HepG2 (cell line): ENCODE measurements around the gene GFY. TPM values are rescaled to one million over a fixed set of nuclear protein-coding genes. Genes with fewer than 3 reads are reported as not detected.

Source experiments
- ATF3 ChIP-seq: sonication (generic); formaldehyde crosslinking; IDR thresholded peaks from 2 replicates; pipeline ENCODE4 v1.4.0; 2020; ENCODE audit warnings: missing genetic modification reagents
- EEA1 ChIP-seq: sonication (generic); formaldehyde crosslinking; IDR thresholded peaks from 2 replicates; pipeline ENCODE4 v1.5.1; 2020; ENCODE audit warnings: mild to moderate bottlenecking, missing genetic modification reagents, borderline replicate concordance
- KAT7 ChIP-seq: IDR thresholded peaks from 2 replicates; pipeline ENCODE4 v1.6.1; 2018; ENCODE audit warnings: borderline replicate concordance, missing compliant biosample characterization
- MED1 ChIP-seq: sonication (generic); formaldehyde crosslinking; IDR thresholded peaks from 2 replicates; pipeline ENCODE4 v1.4.0; 2020; ENCODE audit warnings: missing genetic modification reagents
- MIER3 ChIP-seq: IDR thresholded peaks from 2 replicates; pipeline ENCODE4 v1.6.1; 2016; ENCODE audit warnings: missing compliant biosample characterization, borderline replicate concordance
- NCOA5 ChIP-seq: sonication (generic); formaldehyde crosslinking; IDR thresholded peaks from 2 replicates; pipeline ENCODE4 v1.4.0; 2020; ENCODE audit warnings: missing genetic modification reagents
- SIN3A ChIP-seq: IDR thresholded peaks from 2 replicates; pipeline ENCODE4 v1.6.1; 2011; ENCODE audit warnings: low read depth, mild to moderate bottlenecking, control low read depth, low read length, borderline replicate concordance
- SIN3B ChIP-seq: fragments of 150-350 bp; IDR thresholded peaks from 2 replicates; pipeline ENCODE4 v1.6.1; 2014; ENCODE audit warnings: low read length
- SP5 ChIP-seq: IDR thresholded peaks from 2 replicates; pipeline ENCODE4 v1.6.1; 2016; ENCODE audit warnings: low read depth, borderline replicate concordance
- TCF7 ChIP-seq: sonication (generic); IDR thresholded peaks from 2 replicates; pipeline ENCODE4 v1.6.1; 2016; ENCODE audit warnings: antibody characterized with exemption, low read depth
- TERF1 ChIP-seq: sonication (generic); formaldehyde crosslinking; IDR thresholded peaks from 2 replicates; pipeline ENCODE4 v1.8.0; 2022; ENCODE audit warnings: mild to moderate bottlenecking, missing genetic modification reagents, moderate library complexity
- XRCC5 ChIP-seq: fragments of 200-400 bp; formaldehyde crosslinking; optimal IDR thresholded peaks from 2 replicates; pipeline ENCODE3; 2017; ENCODE audit warnings: mild to moderate bottlenecking, low read length
- ZBTB25 ChIP-seq: IDR thresholded peaks from 2 replicates; pipeline ENCODE4 v1.6.1; 2018; ENCODE audit warnings: missing genetic modification reagents
- ZFY ChIP-seq: sonication (generic); formaldehyde crosslinking; IDR thresholded peaks from 2 replicates; pipeline ENCODE4 v1.4.0; 2020; ENCODE audit warnings: missing genetic modification reagents
- ZKSCAN5 ChIP-seq: sonication (generic); formaldehyde crosslinking; IDR thresholded peaks from 2 replicates; pipeline ENCODE4 v1.5.1; 2020; ENCODE audit warnings: mild to moderate bottlenecking, missing genetic modification reagents
- ZNF142 ChIP-seq: sonication (generic); formaldehyde crosslinking; IDR thresholded peaks from 2 replicates; pipeline ENCODE4 v1.4.0; 2020; ENCODE audit warnings: missing genetic modification reagents
- ZNF292 ChIP-seq: sonication (generic); formaldehyde crosslinking; IDR thresholded peaks from 2 replicates; pipeline ENCODE4 v1.8.1; 2022; ENCODE audit warnings: mild to moderate bottlenecking, low read depth, missing genetic modification reagents, borderline replicate concordance
- ZNF34 ChIP-seq: sonication (generic); formaldehyde crosslinking; IDR thresholded peaks from 2 replicates; pipeline ENCODE4 v1.4.0; 2020; ENCODE audit warnings: mild to moderate bottlenecking, missing genetic modification reagents, borderline replicate concordance
- ZNF570 ChIP-seq: sonication (generic); formaldehyde crosslinking; IDR thresholded peaks from 2 replicates; pipeline ENCODE4 v1.4.0; 2020; ENCODE audit warnings: mild to moderate bottlenecking, missing genetic modification reagents, borderline replicate concordance
- ZNF619 ChIP-seq: sonication (generic); formaldehyde crosslinking; IDR thresholded peaks from 2 replicates; pipeline ENCODE4 v1.4.0; 2020; ENCODE audit warnings: mild to moderate bottlenecking, missing genetic modification reagents
- ZSCAN21 ChIP-seq: sonication (generic); formaldehyde crosslinking; IDR thresholded peaks from 2 replicates; pipeline ENCODE4 v1.8.0; 2022; ENCODE audit warnings: mild to moderate bottlenecking, missing genetic modification reagents, moderate library complexity, borderline replicate concordance
- polyA plus RNA-seq, 8 experiments: library from polyadenylated mRNA; depleted of rRNA in 3 of 8; stranded (reverse) in 7 of 8; unstranded in 1 of 8; fragments of >200 nt; fragmentation: Illumina TruSeq in 4 of 8; extraction: Trizol in 4 of 8; gene quantifications; 2 replicates each; pipeline versions ENCODE4 v1.2.1 to v1.2.3, GENCODE V29; 2011 to 2016; ENCODE audit warnings: low read depth in 4 of 8, missing spikeins in 1 of 8, mixed read lengths in 1 of 8; ENCODE audit not compliant: insufficient read depth in 1 of 8
- total RNA-seq, 5 experiments: library from RNA; depleted of rRNA; stranded (reverse); fragments of >200 nt; fragmentation: Illumina TruSeq; extraction: Trizol; gene quantifications; 2 replicates each; pipeline ENCODE4 v1.2.3, GENCODE V29; 2016; ENCODE audit warnings: low read depth in 1 of 5
- TF ChIP-seq, protein P1 (sequence below): sonication (generic); formaldehyde crosslinking; IDR thresholded peaks from 2 replicates; pipeline ENCODE4 v1.4.0; 2020; ENCODE audit warnings: mild to moderate bottlenecking, low read depth, missing genetic modification reagents

GFY gene
- total and polyA plus RNA-seq, 2 of the 13 experiments (the other 11 are each of a cell fraction or from before 2014, with no cell fraction given) = not detected

GRCh38 chr19:49473868-49474541 is 48.8 kb downstream of the GFY start, which contains the start of gene FLT3LG (continued):
- TF ChIP-seq ZNF570 (CRISPR knock-in tag) = no peak
- no peak for TF ChIP-seq EEA1
- no peak for TF ChIP-seq ATF3 (CRISPR knock-in tag)
- no peak for TF ChIP-seq MIER3 (CRISPR knock-in tag)
- no peak for TF ChIP-seq SIN3B
- 0 out of 2 replicates have a peak, but pooled peaks have one; percentile 27 for TF ChIP-seq ZNF619 (CRISPR knock-in tag)
- no peak for TF ChIP-seq KAT7 (CRISPR knock-in tag)
- no peak for TF ChIP-seq ZNF34 (CRISPR knock-in tag)
- TF ChIP-seq ZFY (CRISPR knock-in tag) = peak; percentile 73
- no peak for TF ChIP-seq ZBTB25 (CRISPR knock-in tag)
- TF ChIP-seq ZSCAN21 (CRISPR knock-in tag) = no peak
- TF ChIP-seq SIN3A = peak; percentile 41; the same call in 1 of the 2 replicates
- peak; percentile 28; the same call in 1 of the 2 replicates for TF ChIP-seq SP5 (CRISPR knock-in tag)
- no peak for TF ChIP-seq ZKSCAN5 (CRISPR knock-in tag)
- TF ChIP-seq TCF7 = no peak
- TF ChIP-seq TERF1 (CRISPR knock-in tag) = no peak
- TF ChIP-seq ZNF142 (CRISPR knock-in tag) = no peak
- TF ChIP-seq ZNF292 (CRISPR knock-in tag) = no peak
- no peak; the same call in 1 of the 2 replicates for TF ChIP-seq MED1
- TF ChIP-seq, protein P1, sequence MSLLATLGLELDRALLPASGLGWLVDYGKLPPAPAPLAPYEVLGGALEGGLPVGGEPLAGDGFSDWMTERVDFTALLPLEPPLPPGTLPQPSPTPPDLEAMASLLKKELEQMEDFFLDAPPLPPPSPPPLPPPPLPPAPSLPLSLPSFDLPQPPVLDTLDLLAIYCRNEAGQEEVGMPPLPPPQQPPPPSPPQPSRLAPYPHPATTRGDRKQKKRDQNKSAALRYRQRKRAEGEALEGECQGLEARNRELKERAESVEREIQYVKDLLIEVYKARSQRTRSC (CRISPR knock-in tag) = no peak
- no peak for TF ChIP-seq NCOA5 (CRISPR knock-in tag)
- peak; percentile 82 for TF ChIP-seq XRCC5
